ENCODE data around the gene TSPAN4. TPM values are rescaled to one million over a fixed set of nuclear protein-coding genes. Genes with fewer than 3 reads are reported as not detected.

Gene TSPAN4
- total and polyA plus RNA-seq, 11 donors, result 22.7 to 93.0 (median 31.3) TPM

- WGBS, 4 donors, result 82 to 87% (median 85%) methylated on average over 26 to 27 of the region's 27 CpGs
- Histone ChIP-seq H3K4me1 (peaks cover 4 to 51% (median 18%) of the 10 kb centered on the region in 12 donors), H3K27me3 (no peaks in the 10 kb centered on the region), H3K27ac (no peak overlapping the region), H3K36me3 (peaks cover 0 to 16% (median 9%) of the 10 kb centered on the region in 9 donors), H3K9me3 (no peaks in the 10 kb centered on the region), H3K4me3 (no peak overlapping the region)
- ATAC-seq (no peak), DNase-seq (no peak)
- intact Hi-C loops (cut with DNase I), result loop anchor here in 1 of 10 donors (10.0 kb wide), 1 partner anchor 47 kb away; no protein-coding TSS in a partner anchor
- TF ChIP-seq POLR2A (IDR thresholded peaks at IDR 0.05) (no peak), CTCF (IDR thresholded peaks at IDR 0.05) (no peak)
These were observed 15.6 kb downstream of the TSPAN4 start for GRCh38 chr11:858053-858761.

GRCh38 chr11:858762-859339, 16.2 kb downstream of the TSPAN4 start:
- H3K9me3 ChIP-seq, result no peaks in the 10 kb centered on the region
- no peak overlapping the region for H3K27ac ChIP-seq
- H3K27me3 ChIP-seq, result no peaks in the 10 kb centered on the region
- H3K36me3 ChIP-seq, result peaks cover 0 to 21% (median 12%) of the 10 kb centered on the region in 9 donors
- no peak overlapping the region for H3K4me3 ChIP-seq
- H3K4me1 ChIP-seq, result peaks cover 4 to 48% (median 18%) of the 10 kb centered on the region in 12 donors
- intact Hi-C loops (cut with DNase I), result loop anchor here in 1 of 10 donors (10.0 kb wide), 1 partner anchor 46 kb away; no protein-coding TSS in a partner anchor
- DNase-seq (no peak), ATAC-seq (no peak)
- TF ChIP-seq POLR2A (IDR thresholded peaks at IDR 0.05) (no peak), CTCF (IDR thresholded peaks at IDR 0.05) (no peak)
- WGBS, 4 donors, result 88 to 94% (median 90%) methylated on average over 36 to 37 of the region's 37 CpGs

GRCh38 chr11:859394-860131, 16.9 kb downstream of the TSPAN4 start:
- no peaks in the 10 kb centered on the region for H3K27me3 ChIP-seq
- no peaks in the 10 kb centered on the region for H3K9me3 ChIP-seq
- DNase-seq, result peak; percentile 75 to 91 (median 85)
- intact Hi-C loops (cut with DNase I), result loop anchor here in 1 of 10 donors (10.0 kb wide), 1 partner anchor 45 kb away; no protein-coding TSS in a partner anchor
- WGBS, 4 donors, result 49 to 63% (median 54%) methylated on average over 22 to 31 of the region's 31 CpGs
- peaks cover 4 to 48% (median 18%) of the 10 kb centered on the region in 12 donors for H3K4me1 ChIP-seq
- TF ChIP-seq POLR2A (IDR thresholded peaks at IDR 0.05), result no peak
- no peak for TF ChIP-seq CTCF (IDR thresholded peaks at IDR 0.05)
- peak overlapping the region in 8 of 12 donors; percentile 0 to 79 (median 58) for H3K27ac ChIP-seq
- H3K4me3 ChIP-seq, result peak overlapping the region in 6 of 12 donors; percentile 2 to 39 (median 16)
- peak; percentile 60 to 82 (median 76) for ATAC-seq
- H3K36me3 ChIP-seq, result peaks cover 0 to 27% (median 18%) of the 10 kb centered on the region in 9 donors

All from heart left ventricle (tissue), 16 donors.